Kidney capillary endothelial cell (primary cell): ENCODE results near the gene HHIPL1.

Experiments
- DNase-seq: peaks from one replicate; pipeline ENCODE4 v3.0.0-alpha.2; 2018; ENCODE audit warnings: low spot score

HHIPL1 gene

DNA sequence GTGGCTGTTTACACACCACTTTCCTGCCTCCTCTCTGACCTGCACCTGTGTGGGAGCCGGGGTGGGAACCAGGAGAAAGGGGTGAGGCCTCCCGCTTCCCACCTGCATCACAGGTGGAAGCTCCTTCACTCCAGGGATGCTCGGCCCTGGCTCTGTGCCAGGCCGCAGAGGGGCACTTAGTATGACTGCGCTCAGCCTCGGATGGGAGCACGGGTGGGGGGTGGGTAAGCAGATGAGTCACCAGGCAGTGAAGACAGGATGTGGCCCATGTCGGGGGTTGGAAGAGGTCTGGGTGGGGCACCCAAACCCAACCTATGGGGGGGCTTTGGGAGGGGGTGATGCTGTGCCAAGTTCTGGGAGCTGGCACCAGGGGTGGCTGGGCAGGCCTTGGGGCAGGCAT lies 31.7 kb downstream of the HHIPL1 start:
- no peak for DNase-seq

GRCh38 chr14:99677231-99678140 lies 32.6 kb downstream of the HHIPL1 start:
- DNase-seq = no peak

GRCh38 chr14:99678198-99678597 lies 33.3 kb downstream of the HHIPL1 start:
- DNase-seq = no peak

DNA sequence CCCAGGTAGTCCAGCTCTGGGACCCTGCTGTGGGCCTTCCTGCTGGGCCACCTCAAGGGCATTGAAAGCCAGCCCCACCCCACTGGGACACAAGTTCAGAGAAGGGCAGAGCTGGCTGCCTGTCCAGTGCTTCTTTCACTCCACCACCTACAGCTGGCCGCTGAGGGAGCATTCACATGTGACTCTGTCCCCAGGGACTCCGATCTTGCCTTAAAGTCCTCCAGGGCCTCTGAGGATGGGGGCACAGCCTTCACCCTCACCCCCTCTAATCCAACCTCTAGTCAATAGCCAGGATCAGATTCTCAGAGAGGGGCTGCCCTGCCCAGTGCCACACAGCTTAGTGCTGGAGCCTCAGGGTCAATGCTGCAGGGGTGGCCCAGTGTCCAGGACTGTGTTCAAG lies 34.2 kb downstream of the HHIPL1 start:
- DNase-seq = no peak

GRCh38 chr14:99679543-99679942 lies 34.6 kb downstream of the HHIPL1 start:
- DNase-seq = no peak

GRCh38 chr14:99679996-99680395 lies 35.1 kb downstream of the HHIPL1 start:
- DNase-seq = no peak

- DNase-seq = no peak
Observed at GRCh38 chr14:99681101-99681831, 36.3 kb downstream of the HHIPL1 start.

- DNase-seq = no peak
Observed at GRCh38 chr14:99681832-99682148, 36.9 kb downstream of the HHIPL1 start.

- DNase-seq = peak; percentile 83
Observed at GRCh38 chr14:99682809-99683618, 38.1 kb downstream of the HHIPL1 start.

- peak; percentile 97 for DNase-seq
Observed at GRCh38 chr14:99683619-99684409, 38.9 kb downstream of the HHIPL1 start, which contains the start of gene CYP46A1. TSS of gene CYP46A1 (plus strand) at chr14:99684298. CDS start at chr14:99684418, 120 bp downstream.

DNA sequence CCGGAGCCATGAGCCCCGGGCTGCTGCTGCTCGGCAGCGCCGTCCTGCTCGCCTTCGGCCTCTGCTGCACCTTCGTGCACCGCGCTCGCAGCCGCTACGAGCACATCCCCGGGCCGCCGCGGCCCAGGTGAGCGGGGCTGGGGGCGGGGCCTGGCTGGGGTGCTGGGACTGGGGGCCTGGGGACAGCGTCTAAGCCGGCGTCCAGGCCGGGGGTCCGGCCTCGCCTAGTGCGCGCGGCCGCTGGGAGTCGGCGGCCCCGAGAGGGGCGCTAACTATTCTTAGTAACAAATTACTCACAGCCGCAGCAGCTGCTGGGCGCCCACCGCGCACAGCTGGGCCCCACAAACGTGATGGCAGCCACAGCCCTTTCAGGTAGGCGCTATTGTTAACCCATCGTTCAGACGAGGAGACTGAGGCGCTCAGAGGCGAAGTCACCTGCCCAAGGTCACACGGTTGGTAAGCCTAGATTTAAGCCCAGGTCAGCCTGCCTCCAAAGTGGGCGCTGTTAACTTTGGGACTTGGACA lies 39.5 kb downstream of the HHIPL1 start:
- DNase-seq = no peak

GRCh38 chr14:99685151-99685591 lies 40.2 kb downstream of the HHIPL1 start:
- DNase-seq = no peak

GRCh38 chr14:99685596-99685995 lies 40.7 kb downstream of the HHIPL1 start:
- DNase-seq = no peak

DNA sequence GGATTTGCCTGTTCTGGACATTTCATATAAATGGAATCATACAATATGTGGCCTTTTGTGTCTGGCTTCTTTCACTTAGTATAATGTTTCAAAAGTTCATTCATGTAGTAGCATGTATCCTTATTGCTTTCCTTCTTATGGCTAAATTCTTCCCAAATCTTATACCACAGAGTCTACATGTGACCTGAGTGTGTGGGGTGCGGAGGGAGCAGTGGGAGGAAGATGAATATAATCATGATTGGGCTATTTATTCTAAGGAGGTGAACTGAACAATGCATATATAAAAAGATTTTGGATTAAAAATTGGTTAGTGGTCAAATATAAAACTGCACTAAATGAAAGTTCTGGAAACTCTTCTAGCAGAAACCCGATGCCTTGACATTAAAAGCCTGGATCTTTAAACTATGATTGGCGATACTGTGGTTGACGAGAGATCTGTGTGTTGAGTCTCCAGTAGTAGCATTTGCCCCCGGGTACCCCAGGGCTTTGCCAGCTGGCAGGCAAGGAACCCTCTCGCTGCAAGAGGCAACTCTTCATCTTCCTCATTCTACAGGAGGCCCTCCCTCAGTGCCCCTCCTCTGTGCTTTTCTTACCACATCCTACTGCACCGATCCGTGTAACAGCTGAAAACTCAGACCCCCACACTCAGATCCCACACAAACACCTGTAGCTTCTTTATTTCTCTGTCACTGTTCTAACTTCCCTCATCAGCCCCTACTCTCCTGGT lies 41.8 kb downstream of the HHIPL1 start:
- no peak for DNase-seq

GRCh38 chr14:99687284-99688209 lies 42.6 kb downstream of the HHIPL1 start:
- no peak for DNase-seq

- DNase-seq = peak; percentile 12
Observed at GRCh38 chr14:99688210-99688581, 43.3 kb downstream of the HHIPL1 start.

GRCh38 chr14:99688629-99689028 lies 43.7 kb downstream of the HHIPL1 start:
- no peak for DNase-seq

GRCh38 chr14:99689266-99690236 lies 44.6 kb downstream of the HHIPL1 start:
- DNase-seq = no peak
